GM12873 (cell line): ENCODE results near the gene C2orf68.

Experiments
- TF ChIP-seq, protein P1 (sequence below): IDR thresholded peaks from 2 replicates; pipeline ENCODE4 v1.5.1; 2012; ENCODE audit warnings: low read depth, mild to moderate bottlenecking, moderate library complexity, low read length, control low read depth; ENCODE audit not compliant: insufficient read depth; ENCODE audit errors: missing control alignments

C2orf68 gene, protein sequence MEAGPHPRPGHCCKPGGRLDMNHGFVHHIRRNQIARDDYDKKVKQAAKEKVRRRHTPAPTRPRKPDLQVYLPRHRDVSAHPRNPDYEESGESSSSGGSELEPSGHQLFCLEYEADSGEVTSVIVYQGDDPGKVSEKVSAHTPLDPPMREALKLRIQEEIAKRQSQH

DNA sequence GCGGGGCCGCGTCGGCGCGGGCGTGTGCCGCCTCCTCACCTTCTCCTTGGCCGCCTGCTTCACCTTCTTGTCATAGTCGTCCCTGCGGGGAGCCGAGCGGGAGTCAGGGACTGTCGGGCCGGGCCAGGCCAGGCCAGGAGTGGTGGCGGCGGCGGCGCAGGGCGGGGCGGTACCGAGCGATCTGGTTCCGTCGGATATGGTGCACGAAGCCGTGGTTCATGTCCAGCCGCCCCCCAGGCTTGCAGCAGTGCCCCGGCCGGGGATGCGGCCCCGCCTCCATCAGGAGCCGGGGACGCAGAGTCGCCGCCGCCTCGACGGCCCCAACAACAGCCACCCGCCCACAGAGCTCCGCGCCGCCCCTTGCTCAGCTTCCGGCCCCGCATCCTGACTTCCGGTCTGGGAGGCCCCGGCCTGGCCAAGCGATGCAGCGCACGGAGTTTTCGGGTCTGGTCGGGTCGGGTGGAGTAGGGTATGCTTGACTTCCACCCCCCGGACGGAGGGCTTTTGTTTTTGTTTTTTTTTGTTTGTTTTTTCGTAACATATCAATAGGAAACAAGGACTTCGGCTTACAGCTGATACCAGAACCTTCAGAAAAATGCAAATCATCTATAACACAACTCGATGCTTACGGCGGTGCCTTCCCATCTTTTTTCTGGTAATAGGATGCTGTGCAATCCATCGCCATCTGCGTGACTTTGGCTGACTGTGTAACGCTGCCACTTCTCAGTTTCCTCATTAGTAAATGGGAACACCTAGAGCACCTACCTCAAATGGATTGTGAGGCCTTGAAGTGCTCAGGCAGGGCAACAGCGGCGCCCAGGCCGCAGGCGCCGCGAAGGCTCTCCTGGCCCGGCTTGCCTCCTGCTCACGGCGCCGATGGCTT lies at the start of gene C2orf68:
Gene C2orf68, minus strand, starts transcription at position 362 of the 883 bp plus-strand sequence. Its CDS starts 82 bp downstream, at position 280.
- TF ChIP-seq, protein P1, sequence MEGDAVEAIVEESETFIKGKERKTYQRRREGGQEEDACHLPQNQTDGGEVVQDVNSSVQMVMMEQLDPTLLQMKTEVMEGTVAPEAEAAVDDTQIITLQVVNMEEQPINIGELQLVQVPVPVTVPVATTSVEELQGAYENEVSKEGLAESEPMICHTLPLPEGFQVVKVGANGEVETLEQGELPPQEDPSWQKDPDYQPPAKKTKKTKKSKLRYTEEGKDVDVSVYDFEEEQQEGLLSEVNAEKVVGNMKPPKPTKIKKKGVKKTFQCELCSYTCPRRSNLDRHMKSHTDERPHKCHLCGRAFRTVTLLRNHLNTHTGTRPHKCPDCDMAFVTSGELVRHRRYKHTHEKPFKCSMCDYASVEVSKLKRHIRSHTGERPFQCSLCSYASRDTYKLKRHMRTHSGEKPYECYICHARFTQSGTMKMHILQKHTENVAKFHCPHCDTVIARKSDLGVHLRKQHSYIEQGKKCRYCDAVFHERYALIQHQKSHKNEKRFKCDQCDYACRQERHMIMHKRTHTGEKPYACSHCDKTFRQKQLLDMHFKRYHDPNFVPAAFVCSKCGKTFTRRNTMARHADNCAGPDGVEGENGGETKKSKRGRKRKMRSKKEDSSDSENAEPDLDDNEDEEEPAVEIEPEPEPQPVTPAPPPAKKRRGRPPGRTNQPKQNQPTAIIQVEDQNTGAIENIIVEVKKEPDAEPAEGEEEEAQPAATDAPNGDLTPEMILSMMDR: no peak

DNA sequence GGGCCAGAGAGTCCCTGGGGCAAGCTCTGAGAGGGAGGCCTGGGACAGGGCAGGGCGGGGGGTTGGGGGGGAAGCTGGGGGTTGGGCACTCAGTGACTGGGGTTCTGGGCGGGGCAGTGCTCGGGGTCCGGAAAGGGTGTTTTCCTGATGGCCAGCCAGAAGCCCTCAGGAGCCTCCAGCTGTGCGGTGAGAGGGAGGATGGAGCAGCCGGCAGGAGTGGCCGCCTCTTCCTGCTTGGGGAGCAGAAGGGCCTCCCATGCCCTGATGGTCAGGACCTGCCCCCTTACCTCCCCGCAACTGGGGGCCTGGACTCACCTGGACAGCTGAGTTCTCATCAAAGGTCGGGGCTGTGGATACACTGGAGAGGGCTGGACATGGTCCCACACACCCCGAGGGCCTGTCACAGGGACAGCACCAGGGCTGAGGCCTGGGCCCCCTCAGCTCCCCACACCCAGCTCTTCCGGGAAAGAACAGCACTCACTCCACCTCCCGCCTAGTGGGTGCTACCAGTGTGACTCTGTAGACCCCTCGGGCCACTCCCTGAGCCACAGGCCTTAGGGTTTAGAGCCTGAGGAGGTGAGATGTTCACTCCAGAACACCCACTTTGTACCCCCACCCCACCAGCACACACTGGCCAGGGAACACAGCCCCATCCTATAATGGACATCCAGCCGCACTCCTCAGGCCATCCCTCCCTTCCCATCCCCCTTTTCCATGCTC lies 49.4 kb upstream of the C2orf68 start:
- TF ChIP-seq, protein P1: no peak

DNA sequence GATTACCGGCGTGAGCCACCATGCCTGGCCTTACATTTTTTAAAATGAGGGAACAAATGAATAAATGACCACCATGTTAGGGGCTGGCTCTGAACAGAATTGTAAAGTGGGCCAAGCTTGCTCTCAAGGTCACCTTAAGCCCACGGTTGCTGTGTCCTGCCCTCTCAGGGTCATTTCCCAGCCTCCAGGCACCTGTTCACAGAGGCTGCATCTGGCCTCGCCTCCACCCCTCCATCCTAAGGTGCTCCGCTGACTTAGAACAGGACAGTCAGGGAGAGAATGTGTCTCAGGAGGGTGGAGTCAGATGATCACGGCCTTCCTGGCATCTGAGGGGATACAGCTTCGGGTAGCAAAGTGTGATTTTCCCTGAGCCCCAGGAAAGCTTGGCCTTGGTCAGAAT lies 48.9 kb upstream of the C2orf68 start:
- TF ChIP-seq, protein P1: no peak

DNA sequence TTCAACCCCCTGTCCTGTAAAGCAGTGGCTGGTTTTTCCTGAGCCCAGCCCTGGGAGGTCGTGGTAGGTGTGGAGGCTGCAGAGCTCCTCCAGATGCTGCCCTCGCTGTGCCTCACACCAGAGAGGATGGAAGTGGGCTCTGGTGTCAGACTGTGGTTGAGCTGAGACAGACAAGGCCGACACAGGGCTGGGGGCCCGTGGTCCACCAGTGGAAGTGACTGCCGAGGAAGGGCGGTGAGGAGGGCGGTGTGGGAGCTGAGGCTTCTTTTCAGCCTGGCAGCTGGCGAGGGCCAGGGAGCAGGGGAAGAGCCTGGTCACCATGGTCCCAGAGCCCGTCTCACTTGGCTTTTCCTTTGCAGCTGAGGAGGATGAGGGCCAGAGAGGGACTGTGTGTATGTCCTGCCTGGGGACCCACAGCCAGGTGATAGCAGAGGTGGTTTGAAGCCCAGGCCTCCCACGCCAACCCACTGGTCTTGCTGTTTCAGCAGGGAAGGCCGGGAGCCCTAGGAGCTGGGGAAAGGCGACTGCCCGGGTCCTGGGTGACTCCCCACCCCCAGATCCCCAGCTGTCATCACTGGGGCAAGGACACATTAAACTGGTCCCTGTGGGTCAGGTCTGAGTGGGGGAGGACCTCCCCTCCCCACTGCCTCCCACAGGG lies 47.6 kb upstream of the C2orf68 start:
- TF ChIP-seq, protein P1: no peak

DNA sequence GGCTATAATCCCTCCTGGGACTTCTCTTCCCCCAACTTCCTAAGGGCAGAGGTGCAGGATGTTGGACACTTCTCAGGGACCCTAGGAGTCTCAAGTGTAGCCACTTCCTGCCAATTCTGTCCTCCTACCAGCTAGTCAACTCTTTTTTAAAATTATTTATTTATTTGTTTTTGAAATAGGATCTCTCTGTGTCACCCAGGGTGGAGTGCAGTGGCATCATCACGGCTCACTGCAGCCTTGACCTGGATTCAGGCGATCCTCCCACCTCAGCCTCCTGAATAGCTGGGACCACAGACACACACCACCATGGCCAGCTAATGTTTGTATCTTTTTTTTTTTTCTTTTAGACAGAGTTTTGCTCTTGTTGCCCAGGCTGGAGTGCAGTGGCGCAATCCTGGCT lies 44.6 kb upstream of the C2orf68 start:
- TF ChIP-seq, protein P1: no peak

DNA sequence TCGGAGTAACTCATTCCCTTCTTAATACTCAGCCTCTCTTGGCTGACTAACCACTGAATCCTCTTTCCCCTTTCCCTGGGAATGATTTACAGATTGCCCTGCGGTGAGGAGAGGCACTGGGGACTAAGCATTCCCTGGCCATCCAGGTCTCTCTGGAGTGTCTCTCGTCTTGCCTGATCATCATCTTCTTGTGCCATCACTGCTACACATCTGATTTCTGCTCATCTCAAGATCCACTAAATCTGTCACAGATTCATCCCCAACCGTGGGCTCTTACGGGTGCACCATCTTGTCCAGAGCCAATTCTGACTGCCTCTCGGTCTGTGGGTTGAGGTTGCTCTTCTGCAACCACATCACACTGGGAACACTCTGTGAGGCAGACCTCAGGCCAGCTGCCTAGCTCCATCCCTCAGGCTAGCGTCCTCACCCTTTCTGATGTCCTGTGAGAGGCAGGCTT lies 44.1 kb upstream of the C2orf68 start:
- TF ChIP-seq, protein P1: no peak
